Upper lobe of left lung (tissue), 4 donors: ENCODE results near the gene DLK1.

Experiments
- EP300 ChIP-seq, 4 donors: sonication (generic); formaldehyde crosslinking; IDR thresholded peaks; one replicate each; pipeline ENCODE4 v1.5.1; 2017; ENCODE audit warnings: antibody characterized with exemption in 4 of 4, control low read depth in 2 of 4
- POLR2A ChIP-seq, 4 donors: fragments of 450-650 bp; IDR thresholded peaks; one replicate each; pipeline ENCODE4 v1.5.1; 2016 to 2017; ENCODE audit warnings: antibody characterized with exemption in 4 of 4, mild to moderate bottlenecking in 2 of 4

DNA sequence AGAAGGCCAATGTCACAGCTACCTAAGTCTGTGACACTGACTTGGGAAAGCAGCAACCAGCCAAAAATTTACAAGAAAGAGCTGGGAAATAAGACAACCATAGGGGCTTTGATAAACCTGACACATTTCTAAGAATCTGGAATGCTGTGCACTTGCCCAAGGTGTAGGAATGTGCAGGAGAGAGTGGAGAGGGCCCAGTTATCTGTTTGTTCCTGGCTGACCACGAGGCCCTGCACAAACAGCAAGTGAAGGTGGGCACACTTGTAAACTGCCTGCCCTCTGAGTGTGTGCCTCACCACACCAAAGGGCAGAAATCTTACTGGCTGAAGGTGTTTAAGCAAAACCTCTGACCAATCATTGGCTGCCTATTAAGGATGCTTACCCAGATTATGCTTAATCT is 27.3 kb downstream of the DLK1 start:
- TF ChIP-seq EP300 (IDR thresholded peaks at IDR 0.05) (no peak), POLR2A (IDR thresholded peaks at IDR 0.05) (no peak)
